ENCODE results near the gene ACADM. TPM values are rescaled to one million over a fixed set of nuclear protein-coding genes. Genes with fewer than 3 reads are reported as not detected.

The ACADM gene
- total RNA-seq, 1 experiment from 2014 or later: 48.7 TPM

GRCh38 chr1:75736016-75736415, 11.5 kb downstream of the ACADM start:
- no peaks in the 10 kb centered on the region for H3K9me2 ChIP-seq (ENCODE audit: insufficient read depth)
- ChIA-PET RAD21 (ENCODE audit: low non-redundant PET in 1 of 2, low total read pairs in 2 of 2, uncharacterized antibody in 2 of 2, unreplicated experiment in 2 of 2) (no interaction called here), CTCF (no interaction called here), POLR2A (interaction anchor here (1.1 kb wide), 1 partner anchor 50 kb away, joined by 5 read pairs; the partner anchor contains the start of gene RABGGTB)
- H3K4me3 ChIP-seq (replicated peaks in 1 of 2; ENCODE audit: low read depth in 1 of 2, low read length in 2 of 2): no peak overlapping the region
- no peaks in the 10 kb centered on the region for H3K9me3 ChIP-seq (ENCODE audit: control insufficient read depth in 1 of 2, insufficient read depth in 1 of 2, low read depth in 1 of 2, low read length in 2 of 2)
- no peak overlapping the region for H3K9ac ChIP-seq (ENCODE audit: low read length)
- DNase-seq (ENCODE audit: low read depth, low spot score) (no peak), ATAC-seq (no peak)
- H4K20me1 ChIP-seq (ENCODE audit: insufficient read depth): no peaks in the 10 kb centered on the region; the same call in 1 of the 2 replicates
- no peaks in the 10 kb centered on the region for H3K4me1 ChIP-seq (ENCODE audit: control insufficient read depth in 1 of 2, insufficient read depth in 2 of 2, low read length in 2 of 2)
- TF ChIP-seq SP1 (IDR thresholded peaks at IDR 0.05; ENCODE audit: low read depth): no peak
- TF ChIP-seq CEBPB (IDR thresholded peaks at IDR 0.05; ENCODE audit: low read depth): no peak
- TF ChIP-seq ZFX (IDR thresholded peaks at IDR 0.05): no peak
- no peak for TF ChIP-seq POLR2A (IDR thresholded peaks at IDR 0.05; ENCODE audit: borderline replicate concordance, extremely low read depth, insufficient read depth, insufficient read length)
- no peak for TF ChIP-seq RAD21 (IDR thresholded peaks at IDR 0.05; ENCODE audit: low read depth)
- no peak for TF ChIP-seq FOSL1 (IDR thresholded peaks at IDR 0.05; ENCODE audit: low read depth)
- no peak for TF ChIP-seq JUND (IDR thresholded peaks at IDR 0.05)
- TF ChIP-seq EZH2phosphoT487 (IDR thresholded peaks at IDR 0.05; ENCODE audit: borderline replicate concordance): no peak
- TF ChIP-seq SRF (IDR thresholded peaks at IDR 0.05; ENCODE audit: low read depth): no peak
- no peak for TF ChIP-seq SIN3A (IDR thresholded peaks at IDR 0.05; ENCODE audit: low read depth)
- TF ChIP-seq EGR1 (IDR thresholded peaks at IDR 0.05; ENCODE audit: low read depth): no peak
- H3K79me2 ChIP-seq (ENCODE audit: insufficient read depth, low read length): peaks cover 4% of the 10 kb centered on the region; the same call in 1 of the 2 replicates
- no peak overlapping the region for H3K27ac ChIP-seq (ENCODE audit: low read depth, low read length)
- no peak overlapping the region for H3K4me2 ChIP-seq (ENCODE audit: low read length)
- intact Hi-C loops (cut with micrococcal nuclease): no loop called here
- peaks cover 5 to 35% of the 10 kb centered on the region in 2 experiments; a peak in 2 of 4 replicates for H3K36me3 ChIP-seq (ENCODE audit: control insufficient read depth in 1 of 2, insufficient read depth in 2 of 2, low read length in 2 of 2)
- no peak overlapping the region for H2AFZ ChIP-seq (ENCODE audit: low read depth, low read length, poor library complexity, severe bottlenecking)
- no peaks in the 10 kb centered on the region for H3K27me3 ChIP-seq (ENCODE audit: insufficient read depth, low read length)
- no TSS peak for BruUV-seq (replicated peaks)

- H4K20me1 ChIP-seq (ENCODE audit: insufficient read depth): no peaks in the 10 kb centered on the region; the same call in 1 of the 2 replicates
- no peak overlapping the region for H3K27ac ChIP-seq (ENCODE audit: low read depth, low read length)
- H3K36me3 ChIP-seq (ENCODE audit: control insufficient read depth in 1 of 2, insufficient read depth in 2 of 2, low read length in 2 of 2): peaks cover 0 to 30% of the 10 kb centered on the region in 2 experiments; a peak in 2 of 4 replicates
- no peaks in the 10 kb centered on the region for H3K9me2 ChIP-seq (ENCODE audit: insufficient read depth)
- H3K79me2 ChIP-seq (ENCODE audit: insufficient read depth, low read length): no peaks in the 10 kb centered on the region
- intact Hi-C loops (cut with micrococcal nuclease): no loop called here
- no peaks in the 10 kb centered on the region for H3K4me1 ChIP-seq (ENCODE audit: control insufficient read depth in 1 of 2, insufficient read depth in 2 of 2, low read length in 2 of 2)
- no peak for ATAC-seq
- BruUV-seq (replicated peaks): no TSS peak
- H3K9ac ChIP-seq (ENCODE audit: low read length): no peak overlapping the region
- H3K4me3 ChIP-seq (replicated peaks in 1 of 2; ENCODE audit: low read depth in 1 of 2, low read length in 2 of 2): no peak overlapping the region
- CTCF ChIA-PET: no interaction called here
- no peaks in the 10 kb centered on the region for H3K27me3 ChIP-seq (ENCODE audit: insufficient read depth, low read length)
- H3K4me2 ChIP-seq (ENCODE audit: low read length): no peak overlapping the region
- RAD21 ChIA-PET (ENCODE audit: low non-redundant PET in 1 of 2, low total read pairs in 2 of 2, uncharacterized antibody in 2 of 2, unreplicated experiment in 2 of 2): no interaction called here
- H3K9me3 ChIP-seq (ENCODE audit: control insufficient read depth in 1 of 2, insufficient read depth in 1 of 2, low read depth in 1 of 2, low read length in 2 of 2): no peaks in the 10 kb centered on the region
- DNase-seq (ENCODE audit: low read depth, low spot score): no peak
- H2AFZ ChIP-seq (ENCODE audit: low read depth, low read length, poor library complexity, severe bottlenecking): no peak overlapping the region
- POLR2A ChIA-PET: no interaction called here
- no peak for TF ChIP-seq SIN3A (IDR thresholded peaks at IDR 0.05; ENCODE audit: low read depth)
- no peak for TF ChIP-seq YY1 (IDR thresholded peaks at IDR 0.05; ENCODE audit: extremely low read depth, insufficient replicate concordance, low read depth, low read length)
- no peak for TF ChIP-seq REST (IDR thresholded peaks at IDR 0.05; ENCODE audit: low read depth)
- no peak for TF ChIP-seq SP1 (IDR thresholded peaks at IDR 0.05; ENCODE audit: low read depth)
- TF ChIP-seq EZH2phosphoT487 (IDR thresholded peaks at IDR 0.05; ENCODE audit: borderline replicate concordance): no peak
- TF ChIP-seq EZH2 (IDR thresholded peaks at IDR 0.05): no peak
- TF ChIP-seq FOSL1 (IDR thresholded peaks at IDR 0.05; ENCODE audit: low read depth): no peak
- TF ChIP-seq ZFX (IDR thresholded peaks at IDR 0.05): no peak
- TF ChIP-seq RAD21 (IDR thresholded peaks at IDR 0.05; ENCODE audit: low read depth): no peak
- TF ChIP-seq MAX (IDR thresholded peaks at IDR 0.05): no peak
- no peak for TF ChIP-seq CEBPB (IDR thresholded peaks at IDR 0.05; ENCODE audit: low read depth)
- TF ChIP-seq ELF1 (IDR thresholded peaks at IDR 0.05; ENCODE audit: borderline replicate concordance, low read depth): no peak
These were observed 17.6 kb downstream of the ACADM start for GRCh38 chr1:75742047-75742625.

Data from HCT116 (cell line).